ENCODE data around the gene ANXA4. TPM values are rescaled to one million over a fixed set of nuclear protein-coding genes. Genes with fewer than 3 reads are reported as not detected.

The ANXA4 gene
- 155 and 237 TPM in 2 replicates for total RNA-seq (2016; rRNA removed; fragmentation: Illumina TruSeq; extraction: Trizol)
- total RNA-seq (2016; cell fraction: cytosol; rRNA removed; fragmentation: Illumina TruSeq; extraction: Trizol; ENCODE audit: low read depth), result 17.9 and 22.8 TPM in 2 replicates
- 161 and 233 TPM in 2 replicates for total RNA-seq (2016; cell fraction: insoluble cytoplasmic fraction; rRNA removed; fragmentation: Illumina TruSeq; extraction: Trizol)
- 40.1 and 41.9 TPM in 2 replicates for total RNA-seq (2016; cell fraction: membrane; rRNA removed; fragmentation: Illumina TruSeq; extraction: Trizol)
- 65.6 and 74.7 TPM in 2 replicates for total RNA-seq (2016; cell fraction: nucleus; rRNA removed; fragmentation: Illumina TruSeq; extraction: Trizol)
- polyA plus RNA-seq (2011; rRNA removed), result 147 and 168 TPM in 2 replicates
- 87.5 and 190 TPM in 2 replicates for polyA plus RNA-seq (2011; cell fraction: cytosol; rRNA removed)
- 143 and 171 TPM in 2 replicates for polyA plus RNA-seq (2011; cell fraction: nucleus; rRNA removed)
- polyA plus RNA-seq (2012), result 61.9 and 99.0 TPM in 2 replicates
- polyA plus RNA-seq (2016; cell fraction: cytosol; fragmentation: Illumina TruSeq; extraction: Trizol; ENCODE audit: low read depth), result 31.6 and 32.5 TPM in 2 replicates
- 346 and 367 TPM in 2 replicates for polyA plus RNA-seq (2016; cell fraction: insoluble cytoplasmic fraction; fragmentation: Illumina TruSeq; extraction: Trizol; ENCODE audit: low read depth)
- 39.4 and 42.7 TPM in 2 replicates for polyA plus RNA-seq (2016; cell fraction: membrane; fragmentation: Illumina TruSeq; extraction: Trizol; ENCODE audit: low read depth)
- polyA plus RNA-seq (2016; cell fraction: nucleus; fragmentation: Illumina TruSeq; extraction: Trizol; ENCODE audit: insufficient read depth, low read depth), result 146 and 162 TPM in 2 replicates
- 48.3 and 195 TPM in 2 replicates for polyA minus RNA-seq (2011; rRNA and poly(A)+ RNA removed; ENCODE audit: low replicate concordance)
- polyA minus RNA-seq (2011; cell fraction: cytosol; rRNA and poly(A)+ RNA removed), result 90.7 and 108 TPM in 2 replicates
- 70.5 and 74.0 TPM in 2 replicates for polyA minus RNA-seq (2011; cell fraction: nucleus; rRNA and poly(A)+ RNA removed)
- percentile 90 among the genes with signal in this experiment for Bru-seq, nascent RNA
- BruChase-seq, experiment 1, labeled RNA remaining after a 6-hour chase, result percentile 67 among the genes with signal in this experiment
- BruChase-seq, experiment 2, labeled RNA remaining after a 2-hour chase, result percentile 82 among the genes with signal in this experiment
- long read RNA-seq, experiment 1, transcript ANXA4-201 (13 exons, 2,799 nt), result major isoform, 227 of 292 reads
- long read RNA-seq, experiment 1, transcript ANXA4-202 (13 exons, 1,414 nt), result minor isoform, 8 of 292 reads
- long read RNA-seq, experiment 1, partial matches to known transcripts, result 43 of 292 reads
- long read RNA-seq, experiment 1, other reads (novel, unspliced or antisense), result 14 of 292 reads
- long read RNA-seq, experiment 2, full-length matches to known transcripts, result 63 of 154 reads
- long read RNA-seq, experiment 2, partial matches to known transcripts, result 43 of 154 reads
- long read RNA-seq, experiment 2, other reads (novel, unspliced or antisense), result 48 of 154 reads

DNA sequence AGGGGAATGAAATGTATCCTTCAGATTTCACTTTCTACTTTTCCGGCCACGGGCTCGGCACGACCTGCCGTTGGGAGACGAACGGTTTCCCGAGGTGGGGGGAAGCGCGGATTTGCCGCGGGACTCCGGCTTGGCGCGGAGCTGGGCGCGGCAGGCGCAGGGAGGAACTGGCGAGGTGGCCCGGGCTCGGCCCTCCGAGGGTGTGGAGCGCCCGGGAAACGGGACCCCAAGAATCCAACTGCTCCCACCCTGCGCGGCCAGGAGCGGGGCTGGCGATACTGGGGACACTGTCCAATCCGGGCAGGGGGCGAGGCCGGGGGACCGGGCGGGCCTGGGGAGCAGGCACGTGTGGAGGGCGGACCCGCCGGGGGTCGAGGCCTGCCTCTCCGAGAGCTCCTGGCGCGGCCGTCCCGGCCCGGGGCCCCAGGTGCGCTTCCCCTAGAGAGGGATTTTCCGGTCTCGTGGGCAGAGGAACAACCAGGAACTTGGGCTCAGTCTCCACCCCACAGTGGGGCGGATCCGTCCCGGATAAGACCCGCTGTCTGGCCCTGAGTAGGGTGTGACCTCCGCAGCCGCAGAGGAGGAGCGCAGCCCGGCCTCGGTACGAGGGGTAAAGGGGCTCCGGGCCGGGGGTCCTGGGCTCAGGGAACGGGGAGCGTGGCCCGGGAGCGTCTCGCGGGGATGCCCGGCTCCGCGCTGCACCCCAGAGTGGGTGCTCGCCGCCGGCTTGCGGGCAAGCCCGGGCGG, at the start of gene ANXA4:
ANXA4 (plus strand) TSS at position 560 of the 747 bp plus-strand sequence. CDS start 39,432 bp downstream, outside the sequence.
- H4K20me1 ChIP-seq (ENCODE audit: insufficient read depth, low read length), result no peaks in the 10 kb centered on the region
- H3K9ac ChIP-seq (ENCODE audit: insufficient read depth, low read depth, low read length), result peak within 1 kb of the TSS; percentile 85
- no peaks in the 10 kb centered on the region; a peak in 1 of 5 replicates for H3K27me3 ChIP-seq (ENCODE audit: control insufficient read depth in 1 of 2, insufficient read depth in 2 of 2, low read length in 2 of 2)
- intact Hi-C loops (cut with micrococcal nuclease; ENCODE audit: unreplicated experiment), result loop anchor here (1.0 to 2.0 kb wide), 4 partner anchors 39 to 88 kb away; partner anchors contain the start of gene GMCL1
- DNase-seq (ENCODE audit: low spot score) (peak; percentile 90), ATAC-seq (peak; percentile 90), FAIRE-seq (no peak)
- ChIA-PET POLR2A (interaction anchor here (0.6 to 5.7 kb wide), 31 partner anchors 8 to 552 kb away, joined by 3 to 142 read pairs (median 6); partner anchors contain the start of genes AAK1, C2orf42, GMCL1 and MXD1), CTCF (ENCODE audit: low intra/inter-chr PET ratio, low total read pairs) (no interaction called here)
- H3K79me2 ChIP-seq (ENCODE audit: insufficient read depth, low read length), result peaks cover 42% of the 10 kb centered on the region
- peak within 1 kb of the TSS; percentile 96 for H2AFZ ChIP-seq (ENCODE audit: low read length)
- WGBS (ENCODE audit: low lambda C conversion rate), result 2% methylated on average over 30 of the region's 75 CpGs
- peak within 1 kb of the TSS; percentile 94 for H3K27ac ChIP-seq (ENCODE audit: extremely low read length, insufficient read depth, low read length)
- in situ Hi-C loops (cut with HindIII; ENCODE audit: extremely low pct_ligation_motif_present, low pct_unique_long_range_greater_than_20kb), result no loop called here
- peaks cover 55% of the 10 kb centered on the region for H3K4me1 ChIP-seq (ENCODE audit: insufficient read depth, low read length)
- no TSS peak for BruUV-seq (replicated peaks)
- peak within 1 kb of the TSS; percentile 77 to 83 (median 79) for H3K4me3 ChIP-seq (replicated peaks in 1 of 3; ENCODE audit: insufficient read depth in 1 of 3, low read depth in 2 of 3, low read length in 3 of 3)
- peak within 1 kb of the TSS; percentile 98 for H3K4me2 ChIP-seq (ENCODE audit: low read depth, low read length)
- H3K9me3 ChIP-seq (ENCODE audit: low read length), result no peaks in the 10 kb centered on the region
- H3K36me3 ChIP-seq (replicated peaks in 1 of 2; ENCODE audit: control insufficient read depth in 1 of 2, insufficient read depth in 2 of 2, low read length in 2 of 2), result 0 out of 5 replicates have a peak, but pooled peaks cover 0 to 3% of the 10 kb centered on the region in 2 experiments
- TF ChIP-seq ZNF431 (CRISPR knock-in tag; IDR thresholded peaks at IDR 0.05; ENCODE audit: borderline replicate concordance, low read depth), result peak; percentile 19; the same call in 1 of the 2 replicates
- peak; percentile 57; the same call in 1 of the 2 replicates for TF ChIP-seq TGIF2 (CRISPR knock-in tag; IDR thresholded peaks at IDR 0.05)
- 0 out of 2 replicates have a peak, but pooled peaks have one; percentile 39 for TF ChIP-seq MEF2D (CRISPR knock-in tag; IDR thresholded peaks at IDR 0.05)
- TF ChIP-seq SRSF1 (optimal IDR thresholded peaks at IDR 0.05; ENCODE audit: low read depth, low read length), result peak; percentile 94
- TF ChIP-seq JUN (CRISPR knock-in tag; IDR thresholded peaks at IDR 0.05), result 0 out of 2 replicates have a peak, but pooled peaks have one; percentile 26
- TF ChIP-seq ZNF20 (CRISPR knock-in tag; IDR thresholded peaks at IDR 0.05), result peak; percentile 86; the same call in 1 of the 2 replicates
- 0 out of 2 replicates have a peak, but pooled peaks have one; percentile 14 for TF ChIP-seq TARDBP (CRISPR knock-in tag; IDR thresholded peaks at IDR 0.05)
- no peak; the same call in none of the 2 replicates for TF ChIP-seq ZNF746 (CRISPR knock-in tag; IDR thresholded peaks at IDR 0.05)

Data from HepG2 (cell line).